Thymus (tissue), 11 donors: ENCODE measurements around the gene TMEM119. TPM values are rescaled to one million over a fixed set of nuclear protein-coding genes. Genes with fewer than 3 reads are reported as not detected.

Experiments used
- DNase-seq, 9 donors: peaks; one replicate each; pipeline ENCODE4 v3.0.0-alpha.2; 2013; ENCODE audit warnings: low spot score in 9 of 9, low read depth in 6 of 9, missing footprints in 1 of 9
- H3K27ac ChIP-seq, 2 donors: one replicate each; pipeline ENCODE4 v1.5.1; 2013; ENCODE audit warnings: control low read depth in 1 of 2, low read depth in 1 of 2, low read length in 1 of 2, mild to moderate bottlenecking in 1 of 2, moderate library complexity in 1 of 2
- H3K27me3 ChIP-seq, 2 donors: one replicate each; pipeline ENCODE4 v1.5.1; 2013; ENCODE audit warnings: low read length in 1 of 2; ENCODE audit not compliant: control insufficient read depth in 2 of 2, insufficient read depth in 1 of 2
- H3K36me3 ChIP-seq, 2 donors: one replicate each; pipeline ENCODE4 v1.5.1; 2013; ENCODE audit warnings: low read length in 1 of 2, mild to moderate bottlenecking in 1 of 2, moderate library complexity in 1 of 2; ENCODE audit not compliant: control insufficient read depth in 2 of 2, insufficient read depth in 2 of 2
- H3K4me1 ChIP-seq, 2 donors: one replicate each; pipeline ENCODE4 v1.5.1; 2013; ENCODE audit warnings: low read length in 2 of 2; ENCODE audit not compliant: control insufficient read depth in 2 of 2, insufficient read depth in 2 of 2
- H3K4me3 ChIP-seq, 2 donors: one replicate each; pipeline ENCODE4 v1.5.1; 2013; ENCODE audit warnings: low read length in 2 of 2, control low read depth in 1 of 2, mild to moderate bottlenecking in 1 of 2
- H3K9me3 ChIP-seq, 2 donors: one replicate each; pipeline ENCODE4 v1.5.1; 2013; ENCODE audit warnings: low read length in 1 of 2, mild to moderate bottlenecking in 1 of 2; ENCODE audit not compliant: control insufficient read depth in 2 of 2, insufficient read depth in 1 of 2
- WGBS: extraction: QIAGEN DNeasy Blood & Tissue Kit; methylation state at CpG from one replicate; pipeline ENCODE4 v1.1.7; 2013; 5-methylcytosine and 5-hydroxymethylcytosine counted together
- polyA plus RNA-seq: library from polyadenylated mRNA; stranded (reverse); fragments of 200-250 nt; gene quantifications from one replicate; pipeline ENCODE4 v1.2.3, GENCODE V29; 2013
- total RNA-seq: library from RNA; stranded (reverse); fragments of 120-200 nt; gene quantifications from one replicate; pipeline ENCODE4 v1.2.4, GENCODE V29; 2013
- donor health status: healthy.

The TMEM119 gene
- total and polyA plus RNA-seq, 2 donors: 4.0 to 5.3 TPM

- Histone ChIP-seq H3K27ac (peak overlapping the region; percentile 86 to 99), H3K36me3 (peaks cover 28 to 54% of the 10 kb centered on the region in 2 donors), H3K27me3 (no peaks in the 10 kb centered on the region), H3K9me3 (no peaks in the 10 kb centered on the region), H3K4me1 (peaks cover 62 to 90% of the 10 kb centered on the region in 2 donors), H3K4me3 (no peak overlapping the region)
- WGBS: 91% methylated on average over 7 of the region's 7 CpGs
- peak in 1 of 9 donors; percentile 28 for DNase-seq
These were observed 30.2 kb downstream of the TMEM119 start for GRCh38 chr12:108567406-108568337.

DNA sequence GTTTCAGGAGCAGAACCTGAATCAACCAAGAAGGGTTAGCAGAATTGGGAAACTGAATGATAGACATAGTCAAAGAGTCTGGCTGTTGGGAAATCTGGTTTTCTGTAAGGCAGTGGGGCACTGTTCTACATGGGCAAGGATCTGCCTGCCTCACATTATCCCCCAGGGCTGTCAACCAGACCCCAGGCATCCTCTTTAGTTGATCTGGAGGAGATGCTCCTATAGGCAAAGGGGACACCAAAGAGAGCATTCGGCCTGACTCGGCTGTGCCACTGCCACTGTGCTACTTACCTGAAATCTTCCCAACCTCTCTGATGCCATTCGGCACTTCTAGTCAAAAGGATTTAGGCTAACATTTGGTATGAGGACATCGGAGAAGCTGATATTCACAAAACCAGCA is 31.4 kb downstream of the TMEM119 start:
- Histone ChIP-seq H3K4me3 (no peak overlapping the region), H3K27ac (peak overlapping the region; percentile 73 to 99), H3K4me1 (peaks cover 54 to 83% of the 10 kb centered on the region in 2 donors), H3K27me3 (no peaks in the 10 kb centered on the region), H3K36me3 (peaks cover 28 to 54% of the 10 kb centered on the region in 2 donors), H3K9me3 (no peaks in the 10 kb centered on the region)
- no peak for DNase-seq
- 97% methylated on average over 4 of the region's 4 CpGs for WGBS

- H3K4me3 ChIP-seq: no peak overlapping the region
- H3K27ac ChIP-seq: peak overlapping the region; percentile 73 to 99
- no peaks in the 10 kb centered on the region for H3K9me3 ChIP-seq
- H3K4me1 ChIP-seq: peaks cover 49 to 78% of the 10 kb centered on the region in 2 donors
- peaks cover 28 to 54% of the 10 kb centered on the region in 2 donors for H3K36me3 ChIP-seq
- 0% methylated on average over 2 of the region's 2 CpGs for WGBS
- no peaks in the 10 kb centered on the region for H3K27me3 ChIP-seq
- DNase-seq: peak in 3 of 9 donors; percentile 41 to 63 (median 51)
These were observed 31.9 kb downstream of the TMEM119 start for GRCh38 chr12:108565976-108566375.

- 84% methylated on average over 3 of the region's 3 CpGs for WGBS
- no peak overlapping the region for H3K27ac ChIP-seq
- no peaks in the 10 kb centered on the region for H3K27me3 ChIP-seq
- no peak overlapping the region for H3K4me3 ChIP-seq
- no peaks in the 10 kb centered on the region for H3K9me3 ChIP-seq
- H3K36me3 ChIP-seq: peaks cover 28 to 52% of the 10 kb centered on the region in 2 donors
- DNase-seq: no peak
- peaks cover 42 to 70% of the 10 kb centered on the region in 2 donors for H3K4me1 ChIP-seq
These were observed 32.7 kb downstream of the TMEM119 start for GRCh38 chr12:108565146-108565545.

DNA sequence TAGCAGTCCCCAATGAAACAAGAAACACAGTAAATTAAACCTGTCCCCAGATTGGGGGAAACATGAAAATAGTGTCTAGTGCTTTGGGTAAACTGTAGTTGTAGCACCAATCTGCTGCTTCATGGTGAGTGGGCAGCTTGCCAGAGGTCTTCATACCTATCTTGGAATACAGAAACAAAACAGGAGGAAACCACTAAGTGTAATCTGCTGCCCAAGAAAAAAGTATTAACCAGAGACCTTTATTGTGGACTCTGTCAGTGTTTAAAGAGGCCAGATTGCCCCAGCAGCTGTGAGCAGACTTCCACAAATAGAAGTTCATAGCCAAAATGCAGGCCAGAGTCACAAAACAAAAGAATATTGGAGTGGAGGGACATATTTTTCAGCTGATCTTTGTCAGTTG is 33.2 kb downstream of the TMEM119 start:
- H3K27me3 ChIP-seq: no peaks in the 10 kb centered on the region
- peaks cover 28 to 51% of the 10 kb centered on the region in 2 donors for H3K36me3 ChIP-seq
- no peak overlapping the region for H3K27ac ChIP-seq
- H3K9me3 ChIP-seq: no peaks in the 10 kb centered on the region
- peaks cover 42 to 68% of the 10 kb centered on the region in 2 donors for H3K4me1 ChIP-seq
- no peak for DNase-seq
- no peak overlapping the region for H3K4me3 ChIP-seq

- Histone ChIP-seq H3K4me1 (peaks cover 46 to 67% of the 10 kb centered on the region in 2 donors), H3K4me3 (peak overlapping the region; percentile 57 to 83), H3K9me3 (no peaks in the 10 kb centered on the region), H3K36me3 (peaks cover 28 to 48% of the 10 kb centered on the region in 2 donors), H3K27ac (peak overlapping the region in 1 of 2 donors; percentile 92), H3K27me3 (no peaks in the 10 kb centered on the region)
- DNase-seq: no peak
- 3% methylated on average over 1 of the region's 1 CpG for WGBS
These were observed 34.1 kb downstream of the TMEM119 start for GRCh38 chr12:108563804-108564151.

- WGBS: 1% methylated on average over 14 of the region's 14 CpGs
These were observed 34.6 kb downstream of the TMEM119 start for GRCh38 chr12:108563136-108563803.

DNA sequence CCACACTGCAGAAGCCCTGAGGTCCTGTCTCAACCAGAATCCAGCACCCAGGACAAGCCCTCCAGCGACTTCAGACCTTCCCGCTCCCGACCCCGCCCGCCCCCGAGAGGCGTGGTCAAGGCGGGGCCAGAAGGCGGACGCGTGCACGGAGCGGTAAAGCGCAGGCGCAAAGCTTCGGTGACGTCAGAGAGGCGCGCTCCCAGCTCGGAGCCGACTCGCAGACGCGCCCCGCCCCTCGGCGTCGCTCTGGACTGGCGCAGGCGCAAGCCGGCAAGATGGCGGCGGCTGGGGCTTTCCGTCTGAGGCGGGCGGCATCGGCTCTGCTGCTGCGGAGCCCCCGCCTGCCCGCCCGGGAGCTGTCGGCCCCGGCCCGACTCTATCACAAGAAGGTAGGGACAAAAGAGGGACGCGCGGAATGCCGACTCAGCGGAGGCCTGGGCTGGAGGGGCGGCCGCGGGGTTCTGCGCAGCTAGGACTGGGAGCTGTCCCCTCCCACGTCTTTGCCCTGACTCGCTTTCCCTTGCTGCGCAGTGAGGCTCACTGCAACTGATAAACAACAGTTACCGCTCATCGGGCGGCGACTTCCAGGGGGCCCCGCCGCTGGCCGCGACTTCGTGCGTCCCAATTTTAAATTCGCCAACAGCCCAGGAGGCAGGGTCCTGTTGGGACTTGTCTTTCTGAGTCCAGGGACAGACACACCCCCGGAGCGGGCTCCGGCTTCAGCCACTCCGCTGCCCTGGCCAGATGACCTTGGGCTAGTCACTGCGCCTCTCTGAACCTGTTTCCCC is 35.3 kb downstream of the TMEM119 start, which contains the start of gene ISCU:
Gene ISCU, plus strand, starts transcription at position 249 of the 788 bp plus-strand sequence. Its CDS starts 27 bp downstream, at position 276.
- WGBS: under 1% methylated on average over 72 of the region's 72 CpGs
- H3K4me1 ChIP-seq: peaks cover 39 to 59% of the 10 kb centered on the region in 2 donors
- no peaks in the 10 kb centered on the region for H3K27me3 ChIP-seq

More at GRCh38 chr12:108563136-108563803, 34.6 kb downstream of the TMEM119 start:
- peaks cover 44 to 64% of the 10 kb centered on the region in 2 donors for H3K4me1 ChIP-seq
- DNase-seq: peak; percentile 74 to 97 (median 91)
- no peaks in the 10 kb centered on the region for H3K9me3 ChIP-seq
- H3K27me3 ChIP-seq: no peaks in the 10 kb centered on the region
- peaks cover 30 to 46% of the 10 kb centered on the region in 2 donors for H3K36me3 ChIP-seq
- peak overlapping the region; percentile 57 to 83 for H3K4me3 ChIP-seq
- peak overlapping the region; percentile 92 for H3K27ac ChIP-seq

More for the DNA sequence above, 35.3 kb downstream of the TMEM119 start, which contains the start of gene ISCU:
- Histone ChIP-seq H3K9me3 (no peaks in the 10 kb centered on the region), H3K36me3 (peaks cover 34 to 46% of the 10 kb centered on the region in 2 donors), H3K4me3 (peak within 1 kb of the TSS; percentile 57 to 84), H3K27ac (peak within 1 kb of the TSS; percentile 92)
- peak; percentile 85 to 100 (median 98) for DNase-seq
